ENCODE data around the gene FBXO44.

FBXO44 gene

DNA sequence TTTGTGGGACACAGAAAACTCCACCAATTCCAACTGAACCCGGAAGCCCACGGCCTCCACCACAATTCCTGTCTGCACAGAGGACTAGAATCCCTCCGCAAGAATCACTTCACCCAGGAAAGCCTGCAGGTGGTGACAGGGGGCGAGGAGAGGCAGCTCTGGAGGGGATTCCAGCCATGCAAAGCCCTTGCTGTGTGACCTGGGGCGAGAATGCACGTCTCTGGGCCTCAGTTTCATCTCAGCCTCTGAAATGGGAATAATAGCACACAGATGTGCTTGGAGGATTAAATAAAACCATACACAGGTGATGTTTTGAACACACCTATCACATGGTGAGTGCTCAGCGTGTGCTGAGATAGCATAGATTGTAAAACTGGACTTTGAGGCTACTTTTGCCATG, 14.6 kb upstream of the FBXO44 start:
- no peak for DNase-seq

DNA sequence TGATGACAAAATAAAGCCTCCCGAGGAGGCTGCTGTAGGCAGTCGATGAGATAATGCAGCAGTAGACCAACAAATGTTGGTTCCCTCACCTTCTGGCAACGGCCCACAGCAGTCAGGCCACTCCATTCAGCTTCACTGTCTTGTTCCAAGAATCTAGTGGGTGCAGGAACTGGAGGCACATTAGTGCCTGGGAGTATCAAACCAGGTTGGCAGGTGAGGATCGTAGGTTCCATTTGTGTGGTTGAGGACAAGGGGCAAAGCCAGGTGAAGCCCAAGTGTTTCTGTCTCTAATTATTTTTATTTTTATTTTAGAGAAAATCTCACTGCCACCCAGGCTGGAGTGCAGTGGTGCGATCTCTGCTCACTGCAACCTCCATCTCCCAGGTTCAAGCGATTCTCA, 13.7 kb upstream of the FBXO44 start:
- DNase-seq, result no peak

GRCh38 chr1:11641776-11642305, 12.8 kb upstream of the FBXO44 start:
- DNase-seq, result no peak

GRCh38 chr1:11642418-11643017, 12.2 kb upstream of the FBXO44 start:
- peak; percentile 79 for DNase-seq

GRCh38 chr1:11643782-11644181, 10.9 kb upstream of the FBXO44 start:
- DNase-seq, result no peak

DNA sequence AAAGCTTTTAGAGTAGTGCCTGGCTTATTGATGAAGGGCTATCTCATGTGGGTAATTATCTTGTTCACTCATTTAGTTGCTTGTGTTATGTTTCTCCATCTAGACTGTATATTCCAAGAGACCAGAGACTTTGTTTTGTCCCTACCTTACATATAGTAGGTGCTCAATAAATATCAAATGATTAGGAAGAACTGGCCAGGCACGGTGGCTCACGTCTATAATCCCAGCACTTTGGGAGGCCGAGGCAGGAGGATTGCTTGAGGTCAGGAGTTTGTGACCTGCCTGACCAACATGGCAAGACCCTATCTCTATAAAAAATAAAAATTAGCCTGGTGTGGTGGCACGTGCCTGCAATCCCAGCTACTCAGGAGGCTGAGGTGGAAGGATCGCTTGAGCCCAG, 9.4 kb upstream of the FBXO44 start:
- DNase-seq, result no peak

DNA sequence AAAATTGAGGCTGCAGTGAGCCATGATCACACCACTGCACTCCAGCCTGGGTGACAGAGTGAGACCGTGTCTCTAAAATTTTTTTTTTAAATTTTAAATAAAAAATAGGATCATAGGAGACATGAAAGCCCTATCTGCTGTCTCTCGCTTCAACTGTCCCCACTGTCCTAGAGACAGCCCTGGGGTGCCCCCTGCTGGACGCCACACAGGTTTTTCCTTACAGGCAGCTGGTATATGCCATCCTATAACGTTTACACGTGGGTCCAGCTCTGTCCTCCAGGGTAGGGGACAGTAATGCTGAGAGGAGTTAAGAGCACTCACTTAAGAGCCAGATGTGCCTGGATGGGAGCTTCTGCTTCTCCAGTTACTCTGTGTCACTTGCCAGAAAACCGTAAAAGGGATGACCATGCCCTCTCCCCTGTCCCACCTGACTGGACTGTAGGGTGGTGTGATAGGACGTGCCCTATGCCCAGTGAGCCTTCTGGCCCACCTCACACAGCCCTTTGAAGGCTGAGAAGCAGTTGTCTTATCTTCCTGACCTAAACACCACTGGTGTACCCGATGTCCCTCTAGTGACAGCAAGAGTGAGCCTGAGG, 8.9 kb upstream of the FBXO44 start:
- peak; percentile 89 for DNase-seq

DNA sequence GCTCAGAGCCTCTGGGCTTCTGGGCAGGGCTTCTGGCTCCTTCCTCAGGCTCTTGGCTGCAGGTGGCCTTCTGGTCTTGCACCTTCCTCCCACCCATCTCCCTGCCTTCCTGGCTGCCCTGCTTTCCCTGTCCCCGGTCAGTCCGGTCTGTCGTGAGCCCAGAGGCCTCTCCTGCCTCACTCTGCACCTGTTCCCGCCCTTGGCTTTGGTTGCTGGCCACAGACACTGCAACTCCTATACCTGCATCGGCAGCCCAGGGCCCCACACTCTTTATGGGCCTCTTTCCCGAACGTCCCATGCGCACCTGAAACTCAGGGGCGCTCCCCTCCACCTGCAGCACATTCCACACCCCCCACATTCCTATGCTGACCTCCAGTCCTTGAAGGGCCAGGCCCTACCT, 8.4 kb upstream of the FBXO44 start:
- DNase-seq, result no peak

DNA sequence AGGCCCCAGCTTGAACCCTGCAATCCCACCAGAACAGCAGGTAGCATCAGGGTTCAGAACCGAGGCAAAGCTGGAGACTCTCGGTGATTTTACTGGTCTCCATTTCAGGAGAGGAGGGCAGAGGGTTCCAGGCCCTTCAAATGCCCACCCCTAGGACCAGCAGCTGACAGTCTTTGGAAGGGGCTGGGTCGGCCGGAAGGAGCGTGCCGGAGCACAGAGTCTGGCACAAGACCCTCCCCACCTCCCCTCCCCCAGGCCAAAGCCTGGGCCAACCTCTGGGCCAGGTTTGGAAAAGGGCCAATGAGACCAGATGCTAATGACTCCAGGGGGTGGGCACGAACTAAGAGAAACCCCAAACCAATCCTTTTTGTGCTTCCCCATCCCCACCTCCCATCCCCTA, 7.3 kb upstream of the FBXO44 start:
- DNase-seq, result no peak

DNA sequence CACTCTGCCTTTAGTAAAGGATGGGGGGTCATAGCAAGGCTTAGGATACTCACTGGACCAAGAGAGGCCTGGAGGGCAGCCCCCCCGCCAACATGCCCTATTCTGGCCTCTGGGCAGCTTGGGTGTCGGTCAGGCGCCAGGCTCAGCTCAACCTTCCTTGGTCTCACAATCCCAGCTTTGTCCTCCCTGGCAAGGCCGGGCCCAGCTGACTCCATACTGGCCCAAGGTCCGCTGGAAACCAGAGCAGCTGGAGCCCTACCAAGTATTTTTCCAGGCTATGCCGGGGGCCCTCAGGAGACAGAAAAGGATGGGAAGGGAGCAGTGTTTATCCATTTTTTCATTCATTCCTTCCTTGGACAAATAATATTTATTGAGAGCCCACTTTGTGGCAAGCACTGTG, 6.6 kb upstream of the FBXO44 start:
- no peak for DNase-seq

DNA sequence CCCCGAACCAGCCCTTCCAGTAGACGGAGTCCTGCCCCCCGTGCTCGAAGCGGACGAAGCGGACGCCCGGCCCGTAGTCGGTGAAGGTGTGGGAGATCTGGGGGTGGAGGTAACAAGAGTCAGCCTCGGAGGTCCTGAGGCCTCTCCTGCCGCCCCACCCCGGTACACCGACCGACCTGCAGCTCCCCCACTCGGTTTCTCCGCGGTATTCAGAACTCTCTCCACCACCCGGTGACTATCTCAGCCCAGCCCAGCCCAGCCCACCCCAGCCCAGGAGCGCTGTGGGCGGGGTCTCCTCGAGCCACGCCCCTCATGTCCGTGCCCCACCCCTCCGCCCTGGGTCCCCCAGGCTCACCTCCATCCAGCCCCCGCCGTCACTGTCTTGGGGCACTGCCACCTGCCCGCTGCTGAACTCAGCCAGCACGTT, 5.9 kb upstream of the FBXO44 start:
- DNase-seq, result no peak

DNA sequence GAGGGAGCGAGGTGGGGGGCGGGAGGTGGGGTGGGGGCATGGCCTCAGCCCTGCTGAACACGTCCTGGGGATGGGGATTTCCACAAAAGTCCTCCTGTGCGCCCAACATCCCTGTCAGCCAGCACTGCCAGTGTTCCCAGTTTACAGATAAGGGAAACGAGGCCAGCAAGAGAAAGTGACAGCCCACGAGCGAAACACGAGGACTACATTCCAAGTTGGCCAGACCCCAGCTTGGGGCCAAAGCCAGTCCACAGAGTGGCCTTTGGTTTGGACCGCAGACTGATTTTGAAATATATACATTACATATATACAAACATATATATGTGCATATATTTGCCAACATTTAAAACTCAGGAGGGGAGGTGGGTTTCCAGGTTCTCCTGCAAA, 5.4 kb upstream of the FBXO44 start:
- DNase-seq, result no peak

GRCh38 chr1:11649624-11650330, 4.9 kb upstream of the FBXO44 start:
- no peak for DNase-seq

- peak; percentile 81 for DNase-seq
Measured at GRCh38 chr1:11650331-11650991, 4.2 kb upstream of the FBXO44 start.

- DNase-seq, result no peak
Measured at GRCh38 chr1:11651017-11651416, 3.7 kb upstream of the FBXO44 start.

GRCh38 chr1:11652203-11652780, 2.4 kb upstream of the FBXO44 start:
- no peak for DNase-seq

GRCh38 chr1:11653101-11653860, 1.4 kb upstream of the FBXO44 start:
- DNase-seq, result no peak

- no peak for DNase-seq
Measured at GRCh38 chr1:11653861-11654136, 878 bp upstream of the FBXO44 start.

DNA sequence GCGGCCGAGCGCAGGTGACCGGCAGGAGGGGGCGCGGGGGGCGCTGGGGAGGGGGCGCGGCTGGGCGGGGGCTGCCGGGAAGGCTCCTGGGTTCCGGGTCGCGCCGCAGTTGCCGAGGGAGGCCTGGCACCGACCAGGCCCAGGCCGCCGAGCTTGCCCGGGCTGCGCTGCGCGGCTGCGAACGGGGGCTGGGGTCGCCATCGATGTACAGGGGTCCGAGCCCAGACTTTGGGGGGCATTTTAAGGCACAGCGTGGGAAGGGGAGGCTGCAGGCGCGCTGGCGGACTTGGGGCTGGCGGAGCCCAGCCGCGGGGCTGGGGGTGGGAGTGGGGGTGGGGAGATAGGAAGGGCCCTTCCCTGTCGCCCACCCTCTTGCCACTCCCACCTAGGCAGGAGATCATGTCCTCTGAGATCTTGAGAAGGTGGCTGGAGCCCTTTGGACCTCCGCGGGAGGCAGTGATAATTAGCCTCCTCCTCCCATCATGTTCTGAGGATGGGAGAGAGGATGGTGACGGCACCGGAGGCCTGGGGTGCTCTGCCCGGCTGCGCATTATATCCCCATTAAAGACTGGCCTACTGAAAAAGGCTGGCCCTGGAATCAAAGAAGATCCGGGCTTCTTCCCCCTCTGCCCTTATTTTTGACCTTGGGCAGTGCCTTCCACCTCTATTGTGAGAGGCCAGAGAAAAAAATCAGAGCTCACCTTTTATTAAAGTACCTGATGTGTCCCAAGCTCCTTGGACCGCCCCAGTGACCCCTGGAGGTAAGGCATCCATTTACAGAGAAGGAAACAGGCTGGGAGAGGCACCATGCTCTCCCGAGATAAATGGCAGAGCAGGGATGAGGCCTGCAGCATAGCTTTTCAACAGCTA, 497 bp downstream of the FBXO44 start:
- no peak for DNase-seq

DNA sequence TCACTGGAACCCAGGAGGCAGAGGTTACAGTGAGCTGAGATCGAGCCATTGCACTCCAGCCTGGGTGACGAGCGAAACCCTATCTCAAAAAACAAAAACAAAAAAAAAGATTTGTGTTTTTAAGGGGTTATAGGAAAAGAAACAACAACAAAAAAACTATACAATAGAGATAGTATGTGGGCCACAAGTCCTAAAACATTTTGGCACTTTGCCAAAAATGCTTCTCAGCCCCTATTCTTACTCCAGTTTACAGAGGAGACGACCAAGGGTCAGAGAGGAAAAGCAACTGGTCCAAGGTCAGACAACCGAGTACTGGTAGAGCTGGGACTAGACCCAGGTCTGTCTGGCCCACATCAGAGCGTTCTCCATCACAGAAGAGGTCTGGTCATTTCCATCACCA, 3.0 kb downstream of the FBXO44 start:
- DNase-seq, result no peak

- DNase-seq, result no peak
Measured at GRCh38 chr1:11658542-11658941, 3.9 kb downstream of the FBXO44 start.

- no peak for DNase-seq
Measured at GRCh38 chr1:11659748-11660147, 5.1 kb downstream of the FBXO44 start.
